HG02870 (cell line): Measurements from ENCODE around the gene CDKAL1.
A peak's percentile ranks its signal among the peaks of the same experiment; 100 is the strongest.

Experiments used
- ATAC-seq: cut with Tn5 transposase; IDR thresholded peaks from one replicate; pipeline ENCODE4 v1.9.1; 2021; ENCODE audit warnings: mild to moderate bottlenecking, moderate library complexity; ENCODE audit not compliant: unreplicated experiment

CDKAL1 gene

GRCh38 chr6:21150667-21151066 is 616.4 kb downstream of the CDKAL1 start:
- no peak for ATAC-seq

GRCh38 chr6:21151119-21151518 is 616.9 kb downstream of the CDKAL1 start:
- no peak for ATAC-seq

- ATAC-seq, result no peak
Measured at GRCh38 chr6:21151530-21151929, 617.3 kb downstream of the CDKAL1 start.

- peak; percentile 83 for ATAC-seq
Measured at GRCh38 chr6:21157186-21157929, 623.1 kb downstream of the CDKAL1 start.

GRCh38 chr6:21158149-21158548 is 623.9 kb downstream of the CDKAL1 start:
- ATAC-seq, result no peak

- no peak for ATAC-seq
Measured at GRCh38 chr6:21158873-21159272, 624.6 kb downstream of the CDKAL1 start.

GRCh38 chr6:21159465-21159864 is 625.2 kb downstream of the CDKAL1 start:
- no peak for ATAC-seq

- no peak for ATAC-seq
Measured at GRCh38 chr6:21161707-21162106, 627.5 kb downstream of the CDKAL1 start.

- ATAC-seq, result no peak
Measured at GRCh38 chr6:21163110-21163837, 629.0 kb downstream of the CDKAL1 start.

GRCh38 chr6:21163838-21164180 is 629.6 kb downstream of the CDKAL1 start:
- no peak for ATAC-seq

GRCh38 chr6:21164768-21165326 is 630.6 kb downstream of the CDKAL1 start:
- ATAC-seq, result peak; percentile 69

GRCh38 chr6:21166754-21167153 is 632.5 kb downstream of the CDKAL1 start:
- no peak for ATAC-seq

GRCh38 chr6:21167790-21168189 is 633.5 kb downstream of the CDKAL1 start:
- ATAC-seq, result no peak

- ATAC-seq, result no peak
Measured at GRCh38 chr6:21171801-21172200, 637.5 kb downstream of the CDKAL1 start.

- ATAC-seq, result no peak
Measured at GRCh38 chr6:21173031-21173430, 638.8 kb downstream of the CDKAL1 start.

GRCh38 chr6:21173678-21174077 is 639.4 kb downstream of the CDKAL1 start:
- no peak for ATAC-seq

GRCh38 chr6:21176197-21176596 is 641.9 kb downstream of the CDKAL1 start:
- ATAC-seq, result no peak

- ATAC-seq, result peak; percentile 81
Measured at GRCh38 chr6:21180155-21180554, 645.9 kb downstream of the CDKAL1 start.

- no peak for ATAC-seq
Measured at GRCh38 chr6:21180800-21181337, 646.6 kb downstream of the CDKAL1 start.

- ATAC-seq, result peak; percentile 54
Measured at GRCh38 chr6:21181866-21182265, 647.6 kb downstream of the CDKAL1 start.

- no peak for ATAC-seq
Measured at GRCh38 chr6:21182589-21182988, 648.3 kb downstream of the CDKAL1 start.
